Measurements from ENCODE around the gene FOXL2. TPM values are rescaled to one million over a fixed set of nuclear protein-coding genes. Genes with fewer than 3 reads are reported as not detected.

The FOXL2 gene
- total and polyA plus RNA-seq, 2 of the 13 experiments (the other 11 are each of a cell fraction or from before 2014, with no cell fraction given), result not detected

- WGBS (ENCODE audit: low lambda C conversion rate), result 77% methylated on average over 54 of the region's 120 CpGs
- no peak overlapping the region for H3K4me3 ChIP-seq (replicated peaks in 1 of 3; ENCODE audit: insufficient read depth in 1 of 3, low read depth in 2 of 3, low read length in 3 of 3)
- H3K79me2 ChIP-seq (ENCODE audit: insufficient read depth, low read length), result no peaks in the 10 kb centered on the region
- POLR2A ChIA-PET, result no interaction called here
- H4K20me1 ChIP-seq (ENCODE audit: insufficient read depth, low read length), result no peaks in the 10 kb centered on the region
- intact Hi-C loops (cut with micrococcal nuclease; ENCODE audit: unreplicated experiment) (no loop called here), in situ Hi-C loops (cut with HindIII; ENCODE audit: extremely low pct_ligation_motif_present, low pct_unique_long_range_greater_than_20kb) (no loop called here)
- H3K27ac ChIP-seq (ENCODE audit: extremely low read length, insufficient read depth, low read length), result no peak overlapping the region
- peaks cover 30 to 92% of the 10 kb centered on the region in 2 experiments for H3K27me3 ChIP-seq (ENCODE audit: control insufficient read depth in 1 of 2, insufficient read depth in 2 of 2, low read length in 2 of 2)
- H2AFZ ChIP-seq (ENCODE audit: low read length), result no peak overlapping the region
- no peaks in the 10 kb centered on the region for H3K9me3 ChIP-seq (ENCODE audit: low read length)
- peaks cover 15% of the 10 kb centered on the region for H3K4me1 ChIP-seq (ENCODE audit: insufficient read depth, low read length)
- TF ChIP-seq RCOR2 (CRISPR knock-in tag; IDR thresholded peaks at IDR 0.05) (no peak), GTF2F1 (IDR thresholded peaks at IDR 0.05; ENCODE audit: low read length) (no peak), ZFP91 (CRISPR knock-in tag; IDR thresholded peaks at IDR 0.05; ENCODE audit: borderline replicate concordance) (no peak), RBM39 (IDR thresholded peaks at IDR 0.05; ENCODE audit: low read depth, low read length, poor library complexity, severe bottlenecking) (no peak), ZBTB7A (CRISPR knock-in tag; IDR thresholded peaks at IDR 0.05) (no peak), EED (CRISPR knock-in tag; IDR thresholded peaks at IDR 0.05) (no peak), GATA4 (IDR thresholded peaks at IDR 0.05; ENCODE audit: borderline replicate concordance, low read depth) (no peak), HIC2 (CRISPR knock-in tag; IDR thresholded peaks at IDR 0.05; ENCODE audit: low read depth) (no peak), ATM (IDR thresholded peaks at IDR 0.05; ENCODE audit: borderline replicate concordance) (no peak), ZNF263 (CRISPR knock-in tag; IDR thresholded peaks at IDR 0.05) (no peak), PHF8 (CRISPR knock-in tag; IDR thresholded peaks at IDR 0.05) (no peak), ZNF224 (CRISPR knock-in tag; IDR thresholded peaks at IDR 0.05) (no peak), SIN3B (IDR thresholded peaks at IDR 0.05; ENCODE audit: low read length) (no peak), ZNF530 (CRISPR knock-in tag; IDR thresholded peaks at IDR 0.05; ENCODE audit: low read depth) (no peak), ZNF3 (CRISPR knock-in tag; IDR thresholded peaks at IDR 0.05) (no peak), NFE2 (CRISPR knock-in tag; IDR thresholded peaks at IDR 0.05) (no peak)
- H3K36me3 ChIP-seq (replicated peaks in 1 of 2; ENCODE audit: control insufficient read depth in 1 of 2, insufficient read depth in 2 of 2, low read length in 2 of 2), result no peaks in the 10 kb centered on the region
- FAIRE-seq (no peak), ATAC-seq (no peak), DNase-seq (ENCODE audit: low spot score) (no peak)
- CTCF ChIA-PET (ENCODE audit: low intra/inter-chr PET ratio, low total read pairs), result no interaction called here
- H3K9ac ChIP-seq (ENCODE audit: insufficient read depth, low read depth, low read length), result no peak overlapping the region
- BruUV-seq (replicated peaks), result no TSS peak
- no peak overlapping the region for H3K4me2 ChIP-seq (ENCODE audit: low read depth, low read length)
Measured at GRCh38 chr3:138945709-138946662, 951 bp downstream of the FOXL2 start.
